ENCODE measurements around the gene SLC45A2.

GRCh38 chr5:33937707-33938506 lies 46.6 kb downstream of the SLC45A2 start:
- TF ChIP-seq, protein P1, sequence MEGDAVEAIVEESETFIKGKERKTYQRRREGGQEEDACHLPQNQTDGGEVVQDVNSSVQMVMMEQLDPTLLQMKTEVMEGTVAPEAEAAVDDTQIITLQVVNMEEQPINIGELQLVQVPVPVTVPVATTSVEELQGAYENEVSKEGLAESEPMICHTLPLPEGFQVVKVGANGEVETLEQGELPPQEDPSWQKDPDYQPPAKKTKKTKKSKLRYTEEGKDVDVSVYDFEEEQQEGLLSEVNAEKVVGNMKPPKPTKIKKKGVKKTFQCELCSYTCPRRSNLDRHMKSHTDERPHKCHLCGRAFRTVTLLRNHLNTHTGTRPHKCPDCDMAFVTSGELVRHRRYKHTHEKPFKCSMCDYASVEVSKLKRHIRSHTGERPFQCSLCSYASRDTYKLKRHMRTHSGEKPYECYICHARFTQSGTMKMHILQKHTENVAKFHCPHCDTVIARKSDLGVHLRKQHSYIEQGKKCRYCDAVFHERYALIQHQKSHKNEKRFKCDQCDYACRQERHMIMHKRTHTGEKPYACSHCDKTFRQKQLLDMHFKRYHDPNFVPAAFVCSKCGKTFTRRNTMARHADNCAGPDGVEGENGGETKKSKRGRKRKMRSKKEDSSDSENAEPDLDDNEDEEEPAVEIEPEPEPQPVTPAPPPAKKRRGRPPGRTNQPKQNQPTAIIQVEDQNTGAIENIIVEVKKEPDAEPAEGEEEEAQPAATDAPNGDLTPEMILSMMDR (IDR thresholded peaks at IDR 0.05; ENCODE audit: low read length), result no peak
- TF ChIP-seq EZH2 (IDR thresholded peaks at IDR 0.05; ENCODE audit: borderline replicate concordance, low read length), result no peak

Measured in OCI-LY1 (cell line).